Calu3 (cell line): ENCODE measurements around the gene MSI2. TPM values are rescaled to one million over a fixed set of nuclear protein-coding genes. Genes with fewer than 3 reads are reported as not detected.

Experiments used
- BruUV-seq: library from RNA; stranded (reverse); fragments of 400-500 nt; replicated peaks from 2 replicates; lab custom pipeline; 2021; lab: Mats Ljungman, UMichigan
- CTCF ChIA-PET: fragments of 300-600 bp; sonication (Branson Sonifier 250); formaldehyde crosslinking; loops from one replicate; lab custom pipeline; 2022; ENCODE audit warnings: antibody characterized with exemption; lab: Charles Lee
- DNase-seq: peaks from one replicate; pipeline ENCODE4 v3.0.0; 2022
- H3K27ac Mint-ChIP-seq: one replicate; pipeline ENCODE4 v1.8.0; 2022; ENCODE audit warnings: mixed read lengths; ENCODE audit not compliant: unreplicated experiment
- H3K27me3 Mint-ChIP-seq: one replicate; pipeline ENCODE4 v1.8.0; 2022; ENCODE audit warnings: mixed read lengths; ENCODE audit not compliant: unreplicated experiment
- H3K36me3 Mint-ChIP-seq: one replicate; pipeline ENCODE4 v1.8.0; 2022; ENCODE audit warnings: mild to moderate bottlenecking, moderate library complexity, mixed read lengths; ENCODE audit not compliant: insufficient read depth, unreplicated experiment
- H3K4me1 Mint-ChIP-seq: one replicate; pipeline ENCODE4 v1.8.0; 2022; ENCODE audit warnings: mild to moderate bottlenecking, low read depth, mixed read lengths; ENCODE audit not compliant: unreplicated experiment
- H3K4me3 Mint-ChIP-seq: one replicate; pipeline ENCODE4 v1.8.0; 2022; ENCODE audit warnings: mild to moderate bottlenecking, low read depth, moderate library complexity, mixed read lengths; ENCODE audit not compliant: unreplicated experiment
- H3K9me3 Mint-ChIP-seq: one replicate; pipeline ENCODE4 v1.8.0; 2022; ENCODE audit warnings: low read depth, mixed read lengths; ENCODE audit not compliant: unreplicated experiment
- intact Hi-C: fragments of 100-400 bp; cut with micrococcal nuclease; formaldehyde crosslinking; loops from one replicate; pipeline ENCODE4 v1.10.0; 2022; ENCODE audit not compliant: unreplicated experiment
- total RNA-seq: library from RNA; stranded (reverse); gene quantifications from 2 replicates; pipeline ENCODE4 v1.2.3, GENCODE V29; 2022
- TF ChIP-seq, protein P1 (sequence below): fragments of 200-600 bp; IDR thresholded peaks from one replicate; pipeline ENCODE4 v1.8.0; 2022; ENCODE audit warnings: antibody characterized with exemption; ENCODE audit not compliant: unreplicated experiment

The MSI2 gene
- total RNA-seq, 1 experiment from 2014 or later, result 66.4 TPM

- intact Hi-C loops, result no loop called here
- peaks cover 11% of the 10 kb centered on the region for H3K4me1 Mint-ChIP-seq
- CTCF ChIA-PET, result interaction anchor here (0.7 kb wide), 1 partner anchor 462 kb away, joined by 4 read pairs; no protein-coding TSS in a partner anchor
- H3K27me3 Mint-ChIP-seq, result no peaks in the 10 kb centered on the region
- no peak for DNase-seq
- H3K27ac Mint-ChIP-seq, result no peak overlapping the region
- TF ChIP-seq, protein P1, sequence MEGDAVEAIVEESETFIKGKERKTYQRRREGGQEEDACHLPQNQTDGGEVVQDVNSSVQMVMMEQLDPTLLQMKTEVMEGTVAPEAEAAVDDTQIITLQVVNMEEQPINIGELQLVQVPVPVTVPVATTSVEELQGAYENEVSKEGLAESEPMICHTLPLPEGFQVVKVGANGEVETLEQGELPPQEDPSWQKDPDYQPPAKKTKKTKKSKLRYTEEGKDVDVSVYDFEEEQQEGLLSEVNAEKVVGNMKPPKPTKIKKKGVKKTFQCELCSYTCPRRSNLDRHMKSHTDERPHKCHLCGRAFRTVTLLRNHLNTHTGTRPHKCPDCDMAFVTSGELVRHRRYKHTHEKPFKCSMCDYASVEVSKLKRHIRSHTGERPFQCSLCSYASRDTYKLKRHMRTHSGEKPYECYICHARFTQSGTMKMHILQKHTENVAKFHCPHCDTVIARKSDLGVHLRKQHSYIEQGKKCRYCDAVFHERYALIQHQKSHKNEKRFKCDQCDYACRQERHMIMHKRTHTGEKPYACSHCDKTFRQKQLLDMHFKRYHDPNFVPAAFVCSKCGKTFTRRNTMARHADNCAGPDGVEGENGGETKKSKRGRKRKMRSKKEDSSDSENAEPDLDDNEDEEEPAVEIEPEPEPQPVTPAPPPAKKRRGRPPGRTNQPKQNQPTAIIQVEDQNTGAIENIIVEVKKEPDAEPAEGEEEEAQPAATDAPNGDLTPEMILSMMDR, result no peak
- H3K4me3 Mint-ChIP-seq, result no peak overlapping the region
- no peaks in the 10 kb centered on the region for H3K9me3 Mint-ChIP-seq
- H3K36me3 Mint-ChIP-seq, result peaks cover 26% of the 10 kb centered on the region
- no TSS peak for BruUV-seq
These were observed 4.2 kb downstream of the MSI2 start for GRCh38 chr17:57260325-57261083.

- no peak overlapping the region for H3K4me3 Mint-ChIP-seq
- H3K4me1 Mint-ChIP-seq, result peaks cover 11% of the 10 kb centered on the region
- H3K27me3 Mint-ChIP-seq, result no peaks in the 10 kb centered on the region
- CTCF ChIA-PET, result interaction anchor here (0.7 kb wide), 2 partner anchors 131 to 462 kb away, joined by 3 to 4 read pairs; no protein-coding TSS in a partner anchor
- TF ChIP-seq, protein P1, result no peak
- H3K9me3 Mint-ChIP-seq, result no peaks in the 10 kb centered on the region
- H3K36me3 Mint-ChIP-seq, result peaks cover 21% of the 10 kb centered on the region
- DNase-seq, result no peak
- H3K27ac Mint-ChIP-seq, result no peak overlapping the region
- intact Hi-C loops, result no loop called here
- no TSS peak for BruUV-seq
These were observed 4.8 kb downstream of the MSI2 start for GRCh38 chr17:57261084-57261461.

GRCh38 chr17:57262557-57262956, 6.2 kb downstream of the MSI2 start:
- Mint-ChIP-seq H3K36me3 (peaks cover 9% of the 10 kb centered on the region), H3K9me3 (no peaks in the 10 kb centered on the region), H3K4me1 (peaks cover 11% of the 10 kb centered on the region), H3K27ac (no peak overlapping the region), H3K27me3 (no peaks in the 10 kb centered on the region), H3K4me3 (no peak overlapping the region)
- TF ChIP-seq, protein P1, result no peak
- no TSS peak for BruUV-seq
- intact Hi-C loops, result no loop called here
- CTCF ChIA-PET, result no interaction called here
- DNase-seq, result no peak

- BruUV-seq, result no TSS peak
These were observed 7.9 kb downstream of the MSI2 start for GRCh38 chr17:57264250-57264649.

More at GRCh38 chr17:57264250-57264649, 7.9 kb downstream of the MSI2 start:
- CTCF ChIA-PET, result no interaction called here
- H3K36me3 Mint-ChIP-seq, result no peaks in the 10 kb centered on the region
- H3K9me3 Mint-ChIP-seq, result no peaks in the 10 kb centered on the region
- no peak overlapping the region for H3K27ac Mint-ChIP-seq
- TF ChIP-seq, protein P1, result no peak
- no peaks in the 10 kb centered on the region for H3K4me1 Mint-ChIP-seq
- intact Hi-C loops, result no loop called here
- H3K4me3 Mint-ChIP-seq, result no peak overlapping the region
- H3K27me3 Mint-ChIP-seq, result no peaks in the 10 kb centered on the region
- no peak for DNase-seq
